C4-2B (cell line): ENCODE measurements around the gene RBFOX1.

Experiments
- H3K27ac ChIP-seq: fragments of 450-650 bp; 2 replicates; pipeline ENCODE4 v1.5.1; 2017
- ZFX ChIP-seq: fragments of 450-650 bp; IDR thresholded peaks from 2 replicates; pipeline ENCODE4 v1.6.1; 2017
- TF ChIP-seq, protein P1 (sequence below): fragments of 450-650 bp; conservative IDR thresholded peaks from 2 replicates; pipeline ENCODE4 v1.5.1; 2017; ENCODE audit warnings: mild to moderate bottlenecking

The RBFOX1 gene

DNA sequence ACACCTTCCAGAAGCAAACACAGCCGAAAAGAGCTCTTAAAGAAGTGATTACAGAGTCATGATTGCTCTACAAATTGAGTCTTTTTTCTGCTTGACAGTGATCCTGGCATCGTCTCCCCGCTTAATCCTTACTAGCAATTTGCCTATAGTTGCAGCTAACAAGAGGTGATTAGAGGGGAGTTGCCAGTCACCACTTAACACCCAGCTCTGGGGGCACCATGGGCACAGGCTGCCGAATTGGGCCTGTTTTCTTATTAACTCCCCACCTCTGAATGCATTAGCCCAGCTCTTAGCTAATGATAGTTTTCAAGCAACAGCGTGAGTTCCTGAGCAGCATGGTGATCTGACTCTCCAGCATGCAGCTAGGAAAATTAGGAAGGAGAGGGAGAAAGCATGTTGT lies 93.5 kb downstream of the RBFOX1 start:
- H3K27ac ChIP-seq, result no peak overlapping the region
- TF ChIP-seq, protein P1, sequence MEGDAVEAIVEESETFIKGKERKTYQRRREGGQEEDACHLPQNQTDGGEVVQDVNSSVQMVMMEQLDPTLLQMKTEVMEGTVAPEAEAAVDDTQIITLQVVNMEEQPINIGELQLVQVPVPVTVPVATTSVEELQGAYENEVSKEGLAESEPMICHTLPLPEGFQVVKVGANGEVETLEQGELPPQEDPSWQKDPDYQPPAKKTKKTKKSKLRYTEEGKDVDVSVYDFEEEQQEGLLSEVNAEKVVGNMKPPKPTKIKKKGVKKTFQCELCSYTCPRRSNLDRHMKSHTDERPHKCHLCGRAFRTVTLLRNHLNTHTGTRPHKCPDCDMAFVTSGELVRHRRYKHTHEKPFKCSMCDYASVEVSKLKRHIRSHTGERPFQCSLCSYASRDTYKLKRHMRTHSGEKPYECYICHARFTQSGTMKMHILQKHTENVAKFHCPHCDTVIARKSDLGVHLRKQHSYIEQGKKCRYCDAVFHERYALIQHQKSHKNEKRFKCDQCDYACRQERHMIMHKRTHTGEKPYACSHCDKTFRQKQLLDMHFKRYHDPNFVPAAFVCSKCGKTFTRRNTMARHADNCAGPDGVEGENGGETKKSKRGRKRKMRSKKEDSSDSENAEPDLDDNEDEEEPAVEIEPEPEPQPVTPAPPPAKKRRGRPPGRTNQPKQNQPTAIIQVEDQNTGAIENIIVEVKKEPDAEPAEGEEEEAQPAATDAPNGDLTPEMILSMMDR, result no peak
- no peak for TF ChIP-seq ZFX

DNA sequence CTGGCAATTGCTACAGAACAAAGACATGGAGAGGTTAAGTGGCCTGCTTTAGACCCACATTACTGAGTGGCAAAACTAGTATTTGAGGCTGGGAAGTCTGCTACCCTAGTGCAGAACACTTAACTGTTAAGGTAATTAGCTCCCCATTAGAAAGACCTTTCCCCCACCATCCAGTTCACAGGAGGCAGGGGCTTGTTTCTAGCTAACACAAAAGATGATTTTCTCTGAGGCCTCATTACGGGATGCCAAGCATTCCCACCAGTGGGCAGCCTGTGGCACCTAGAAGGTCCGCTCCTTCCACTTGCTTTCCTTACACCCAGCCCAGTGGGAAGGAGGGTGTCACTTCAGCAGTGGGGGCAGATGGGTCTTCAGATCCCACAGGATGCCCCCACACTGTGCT lies 99.1 kb downstream of the RBFOX1 start:
- H3K27ac ChIP-seq, result no peak overlapping the region
- TF ChIP-seq, protein P1, result no peak
- TF ChIP-seq ZFX, result no peak

DNA sequence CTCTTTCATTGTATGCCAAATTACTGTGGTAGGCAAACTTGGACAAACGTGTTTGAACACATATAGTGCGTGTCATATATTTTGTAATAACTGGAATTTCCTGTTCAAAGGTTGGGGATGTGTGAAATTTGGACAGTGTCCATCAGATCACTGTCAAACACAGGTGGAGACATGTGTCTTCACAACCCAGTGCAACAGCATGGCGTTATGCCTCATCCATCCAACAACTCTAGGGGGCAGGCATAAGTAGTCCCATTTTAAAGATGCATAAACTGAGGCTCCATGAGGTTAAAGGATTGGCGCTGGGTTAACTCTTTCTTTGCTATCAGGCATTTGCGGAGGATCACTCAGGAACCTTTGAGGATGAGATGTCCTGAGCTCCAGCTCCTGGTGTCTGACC lies 103.7 kb downstream of the RBFOX1 start:
- TF ChIP-seq, protein P1, result no peak
- TF ChIP-seq ZFX, result no peak

DNA sequence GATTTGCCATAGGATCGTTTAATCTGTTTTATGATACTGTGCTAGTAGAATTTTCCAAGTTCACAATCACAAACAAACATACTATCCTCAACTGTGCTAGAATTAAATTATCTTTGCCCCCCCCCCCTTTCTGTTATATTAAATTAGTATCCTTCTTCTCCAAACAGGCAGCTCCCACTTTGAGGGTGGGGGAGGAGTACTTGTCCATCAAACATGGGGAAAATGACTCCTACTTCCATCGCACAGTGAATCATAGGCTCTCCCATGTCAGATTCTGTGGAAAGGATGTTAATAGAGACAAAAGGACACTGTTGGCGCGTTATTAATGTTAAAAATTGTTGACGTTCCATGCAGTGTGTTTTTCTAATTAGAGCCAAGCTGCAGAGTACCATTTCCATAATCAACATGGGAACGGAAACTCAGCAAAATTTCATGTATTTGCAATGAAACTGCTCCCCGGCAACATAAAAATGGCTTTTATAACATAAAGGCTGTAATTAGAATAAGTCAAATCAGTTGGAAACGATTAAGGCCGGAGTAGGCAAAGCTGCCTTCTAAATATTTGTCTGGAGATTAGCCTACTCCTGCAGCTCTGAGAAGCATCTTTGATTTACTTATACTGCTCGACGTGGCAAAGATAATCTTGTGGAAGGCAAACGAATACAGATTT lies 104.6 kb downstream of the RBFOX1 start:
- no peak overlapping the region for H3K27ac ChIP-seq
- no peak for TF ChIP-seq ZFX
- TF ChIP-seq, protein P1, result no peak

More for the DNA sequence above, 103.7 kb downstream of the RBFOX1 start:
- no peak overlapping the region for H3K27ac ChIP-seq

DNA sequence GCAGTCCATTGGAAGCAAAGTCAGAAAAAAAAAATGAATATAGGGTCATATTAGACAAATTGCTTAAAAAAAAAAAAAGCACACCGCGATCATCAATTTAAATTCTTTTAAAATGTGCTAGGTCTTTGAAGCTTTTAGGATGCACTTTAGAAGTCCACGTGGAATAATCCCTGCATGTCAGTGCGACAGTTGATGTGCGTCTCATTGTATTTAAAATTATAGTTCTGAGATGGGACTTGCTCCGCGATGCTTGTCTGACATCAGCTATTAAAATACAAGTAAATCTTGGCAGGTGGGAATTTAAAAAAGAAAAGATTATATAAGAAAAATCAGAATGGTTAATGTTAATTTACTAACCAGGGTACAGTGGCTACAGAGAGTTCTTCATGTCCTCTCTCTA lies 105.2 kb downstream of the RBFOX1 start:
- TF ChIP-seq, protein P1, result no peak
- H3K27ac ChIP-seq, result no peak overlapping the region

DNA sequence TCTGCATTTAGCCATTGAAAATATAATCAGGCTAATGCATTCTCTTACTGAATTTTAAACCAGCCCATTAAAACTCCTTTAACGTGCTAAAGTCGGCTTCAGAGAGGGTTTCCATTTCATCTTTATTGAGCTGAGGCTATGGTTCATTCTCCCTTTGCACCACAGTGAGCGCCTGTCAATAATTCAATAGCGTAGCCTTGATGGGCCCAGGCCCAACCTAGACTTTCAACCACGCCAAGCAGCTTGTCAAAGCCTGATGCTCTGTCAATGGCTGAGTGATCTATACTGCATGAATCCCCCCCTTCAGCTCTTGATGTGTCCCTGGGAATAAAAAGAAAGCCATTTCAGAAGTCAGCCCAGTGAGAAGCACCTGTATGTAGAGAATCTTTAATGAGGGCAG lies 106.0 kb downstream of the RBFOX1 start:
- TF ChIP-seq, protein P1, result no peak
- TF ChIP-seq ZFX, result no peak
- H3K27ac ChIP-seq, result no peak overlapping the region

DNA sequence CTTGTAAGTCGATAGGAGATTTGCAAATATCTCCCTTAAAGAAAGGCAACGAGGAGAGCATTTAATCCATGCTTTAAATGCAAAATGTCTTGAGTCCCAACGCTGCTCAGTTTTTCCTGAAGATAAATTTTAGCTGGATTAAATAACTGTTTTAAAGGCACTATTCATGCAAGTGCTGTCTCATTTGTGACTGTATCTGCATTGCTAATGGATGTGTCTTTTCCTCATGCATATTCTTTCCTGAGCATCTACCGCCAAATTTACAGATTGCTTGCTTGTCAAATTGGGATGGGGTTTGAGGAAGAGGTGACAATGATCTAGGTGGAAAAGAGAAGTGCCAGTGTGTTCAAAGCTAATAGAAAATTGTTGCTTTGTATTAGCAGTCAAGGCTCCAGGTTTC lies 106.9 kb downstream of the RBFOX1 start:
- H3K27ac ChIP-seq, result no peak overlapping the region
- TF ChIP-seq ZFX, result no peak
- TF ChIP-seq, protein P1, result no peak
